22Rv1 (cell line): ENCODE data around the gene VILL.
"Not testable (repeated sequence)": the region's sequence is repeated elsewhere in the genome, so short reads cannot be mapped to it uniquely, and the experiment has no call there.

Source experiments
- H3K27ac ChIP-seq: fragments of 450-650 bp; 2 replicates; pipeline ENCODE4 v1.5.1; 2017
- ZFX ChIP-seq: fragments of 450-650 bp; IDR thresholded peaks from 2 replicates; pipeline ENCODE4 v1.6.1; 2017; ENCODE audit warnings: antibody characterized with exemption, borderline replicate concordance
- TF ChIP-seq, protein P1 (sequence below): fragments of 450-650 bp; IDR thresholded peaks from 2 replicates; pipeline ENCODE4 v1.5.1; 2017; ENCODE audit warnings: mild to moderate bottlenecking

The VILL gene

DNA sequence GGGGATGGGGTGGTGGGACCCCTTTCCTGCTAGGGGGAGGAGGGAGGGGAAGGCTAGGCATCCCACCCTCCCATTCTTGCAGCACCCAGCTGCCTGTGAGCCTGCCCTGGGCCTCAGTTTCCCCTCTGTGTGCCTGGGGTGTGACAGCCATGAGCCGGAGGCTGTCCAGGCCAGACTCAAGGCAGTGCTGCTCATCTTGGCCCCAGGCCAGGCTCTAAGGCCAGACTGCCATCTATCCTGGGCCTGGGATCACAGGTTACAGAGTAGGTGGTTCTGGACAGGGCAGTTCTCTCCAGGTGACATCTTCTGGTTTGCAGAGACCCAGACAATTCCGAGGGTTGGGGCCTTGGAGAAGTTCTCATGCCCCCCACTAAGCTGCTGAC lies 3.3 kb upstream of the VILL start:
- peak overlapping the region; percentile 63 for H3K27ac ChIP-seq
- TF ChIP-seq ZFX: no peak
- TF ChIP-seq, protein P1, sequence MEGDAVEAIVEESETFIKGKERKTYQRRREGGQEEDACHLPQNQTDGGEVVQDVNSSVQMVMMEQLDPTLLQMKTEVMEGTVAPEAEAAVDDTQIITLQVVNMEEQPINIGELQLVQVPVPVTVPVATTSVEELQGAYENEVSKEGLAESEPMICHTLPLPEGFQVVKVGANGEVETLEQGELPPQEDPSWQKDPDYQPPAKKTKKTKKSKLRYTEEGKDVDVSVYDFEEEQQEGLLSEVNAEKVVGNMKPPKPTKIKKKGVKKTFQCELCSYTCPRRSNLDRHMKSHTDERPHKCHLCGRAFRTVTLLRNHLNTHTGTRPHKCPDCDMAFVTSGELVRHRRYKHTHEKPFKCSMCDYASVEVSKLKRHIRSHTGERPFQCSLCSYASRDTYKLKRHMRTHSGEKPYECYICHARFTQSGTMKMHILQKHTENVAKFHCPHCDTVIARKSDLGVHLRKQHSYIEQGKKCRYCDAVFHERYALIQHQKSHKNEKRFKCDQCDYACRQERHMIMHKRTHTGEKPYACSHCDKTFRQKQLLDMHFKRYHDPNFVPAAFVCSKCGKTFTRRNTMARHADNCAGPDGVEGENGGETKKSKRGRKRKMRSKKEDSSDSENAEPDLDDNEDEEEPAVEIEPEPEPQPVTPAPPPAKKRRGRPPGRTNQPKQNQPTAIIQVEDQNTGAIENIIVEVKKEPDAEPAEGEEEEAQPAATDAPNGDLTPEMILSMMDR: no peak

DNA sequence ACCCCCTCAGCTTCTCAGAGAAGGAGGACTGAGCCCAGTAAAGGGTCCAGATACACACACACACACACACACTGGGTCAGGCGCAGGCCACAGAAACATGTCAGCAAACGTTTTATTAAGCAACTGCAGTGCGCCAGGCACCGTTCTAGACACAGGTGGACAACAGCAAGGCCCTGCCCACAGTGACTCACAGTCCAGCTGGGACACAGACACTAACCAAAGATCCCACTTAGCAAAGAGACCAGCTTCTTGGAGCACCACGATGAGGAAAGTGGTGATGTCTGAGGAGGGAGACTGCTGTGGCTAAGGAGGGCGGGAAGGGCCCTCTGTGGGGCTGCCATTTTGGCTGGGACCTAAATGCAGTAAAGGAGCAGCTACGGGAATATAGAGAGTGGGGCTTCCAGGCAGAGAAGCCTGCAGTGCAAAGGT lies 2.8 kb upstream of the VILL start:
- no peak for TF ChIP-seq ZFX
- TF ChIP-seq, protein P1: no peak

DNA sequence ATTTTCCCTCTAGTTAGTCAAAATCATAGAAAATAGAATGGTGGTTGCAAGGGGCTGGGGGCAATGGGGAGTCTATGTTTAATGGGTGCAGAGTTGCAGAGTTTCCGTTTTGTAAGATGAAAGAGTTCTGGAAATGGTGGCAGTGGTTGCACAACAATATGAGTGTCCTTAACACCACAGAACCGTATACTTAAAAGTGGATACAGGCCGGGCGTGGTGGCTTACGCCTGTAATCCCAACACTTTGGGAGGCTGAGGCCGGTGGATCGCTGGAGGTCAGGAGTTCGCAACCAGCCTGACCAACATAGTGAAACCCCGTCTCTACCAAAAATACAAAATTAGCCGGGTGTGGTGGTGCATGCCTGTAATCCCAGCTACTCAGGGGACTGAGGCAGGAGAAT lies 2.2 kb upstream of the VILL start:
- H3K27ac ChIP-seq: not testable (repeated sequence)

More for the DNA sequence above, 2.8 kb upstream of the VILL start:
- H3K27ac ChIP-seq: peak overlapping the region; percentile 63

DNA sequence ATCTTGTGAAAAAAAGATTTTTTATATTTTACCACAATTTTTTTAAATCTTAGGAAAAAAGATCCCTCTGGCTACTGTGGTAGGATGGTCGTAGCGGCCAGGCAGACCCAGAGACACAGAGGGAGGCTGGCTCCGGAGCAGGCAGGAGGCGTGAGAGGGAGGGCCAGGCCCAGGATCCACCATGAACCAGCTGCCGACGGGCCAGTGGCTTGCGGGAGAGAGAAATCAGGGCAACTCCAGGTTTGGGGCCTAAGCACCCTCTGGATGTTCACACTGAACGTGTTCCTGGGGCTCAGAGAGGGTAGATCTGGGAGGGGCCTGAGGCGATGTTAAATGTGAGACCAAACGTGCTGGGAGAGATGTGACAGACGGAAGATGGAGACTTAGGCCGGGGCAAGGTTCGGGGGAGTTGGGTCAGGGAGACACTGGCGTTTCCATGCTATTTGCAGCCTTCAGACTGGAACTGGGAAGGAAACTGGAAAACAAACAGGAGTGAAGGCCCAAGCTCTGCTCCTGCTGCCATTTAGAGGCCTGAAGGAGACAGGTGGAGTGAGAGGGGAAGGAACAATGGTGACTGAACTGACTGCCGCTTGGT lies 1.6 kb upstream of the VILL start:
- H3K27ac ChIP-seq: no peak overlapping the region
- TF ChIP-seq, protein P1: no peak
- TF ChIP-seq ZFX: no peak

DNA sequence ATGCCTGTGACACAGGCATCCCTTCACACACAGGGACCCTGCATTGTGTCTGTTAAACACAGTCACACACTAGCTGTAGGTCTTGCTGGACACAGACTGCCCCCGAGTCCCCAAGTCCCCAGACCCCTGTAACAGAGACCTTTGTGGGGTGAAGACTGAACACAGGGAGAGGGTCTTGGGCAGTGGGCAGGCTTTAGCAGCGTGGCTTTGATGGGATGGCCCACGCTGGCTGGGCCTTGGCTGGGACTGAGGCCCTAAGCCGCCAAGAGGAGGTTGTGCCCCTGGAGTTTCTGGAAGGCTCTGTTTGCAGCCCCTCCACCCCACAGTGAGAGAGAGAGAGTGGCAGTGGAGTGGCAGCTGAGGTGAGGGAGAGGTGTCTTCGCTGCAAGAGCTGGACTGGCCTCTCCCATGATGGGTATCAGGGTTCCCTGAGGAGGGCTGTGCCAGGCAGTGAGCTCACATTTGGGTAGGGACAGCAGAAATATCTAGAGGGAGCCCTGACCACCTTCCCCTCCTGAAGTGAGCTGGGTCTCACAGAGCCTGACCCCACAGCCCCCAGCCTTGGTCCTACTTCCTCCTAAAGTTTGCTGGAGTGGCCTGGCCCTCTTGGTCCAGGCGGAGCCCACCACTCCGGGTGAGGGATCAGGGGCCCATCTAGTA lies 635 bp upstream of the VILL start:
- no peak overlapping the region for H3K27ac ChIP-seq
- TF ChIP-seq, protein P1: no peak
- no peak for TF ChIP-seq ZFX

DNA sequence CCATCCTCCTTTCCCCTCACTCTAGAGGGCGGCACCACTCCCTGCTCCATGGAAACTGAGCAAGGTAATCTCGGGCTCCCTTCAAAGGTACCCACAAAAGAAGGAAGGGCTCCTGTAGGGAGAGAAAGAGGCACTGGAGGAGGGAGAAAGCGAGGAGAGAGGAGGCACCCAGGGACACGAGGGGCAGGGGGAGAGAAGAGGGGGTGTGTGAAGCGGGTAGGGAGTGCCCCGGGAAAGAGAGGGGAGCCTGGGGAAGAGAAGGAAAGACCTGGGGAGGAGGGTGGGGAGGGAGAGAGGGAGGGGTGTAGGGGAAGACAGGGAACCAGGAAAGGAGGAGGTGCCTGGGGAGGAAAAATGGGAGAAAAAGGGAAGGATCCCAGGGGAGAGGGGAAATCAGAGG lies 523 bp downstream of the VILL start:
- TF ChIP-seq ZFX: no peak
- TF ChIP-seq, protein P1: no peak
- H3K27ac ChIP-seq: no peak overlapping the region

DNA sequence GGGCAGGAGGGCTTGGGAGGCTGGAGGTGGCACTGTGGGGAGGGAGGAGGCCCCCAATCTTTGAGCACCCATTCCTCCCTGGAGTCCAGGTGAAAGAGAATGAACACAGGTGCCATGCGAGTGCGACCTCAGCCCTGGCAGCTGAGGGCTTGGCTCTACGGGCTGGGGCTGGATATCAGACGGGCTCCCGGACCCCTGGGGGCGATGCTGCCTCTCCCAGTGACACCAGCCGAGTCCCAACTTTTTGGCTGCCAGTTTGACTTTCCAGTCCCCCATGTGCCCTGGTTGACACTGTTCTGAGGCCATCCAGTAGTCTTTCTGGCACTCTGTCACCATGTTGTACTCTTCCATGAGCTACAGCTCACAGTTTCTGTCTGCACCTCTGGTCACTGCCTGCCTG lies 1.2 kb downstream of the VILL start:
- TF ChIP-seq ZFX: no peak
- TF ChIP-seq, protein P1: no peak
- H3K27ac ChIP-seq: no peak overlapping the region
